Activated CD4-positive, alpha-beta T cell treated with anti-CD3 and anti-CD28 coated beads for 36 hours (primary cell): ENCODE results near the gene ASMTL. TPM values are rescaled to one million over a fixed set of nuclear protein-coding genes. Genes with fewer than 3 reads are reported as not detected.
A peak's percentile ranks its signal among the peaks of the same experiment; 100 is the strongest.

ENCODE experiments used
- ATAC-seq: fragments of 200-7000 bp; cut with Tn5 transposase; one replicate; pipeline ENCODE4 v1.10.0; 2021; ENCODE audit warnings: mild to moderate bottlenecking, moderate library complexity
- CTCF ChIA-PET: fragments of 350-600 bp; sonication (Branson Sonifier 250); formaldehyde crosslinking; loops from one replicate; lab custom pipeline; 2021; ENCODE audit warnings: antibody characterized with exemption; lab: Charles Lee
- POLR2A ChIA-PET: fragments of 350-600 bp; sonication (Branson Sonifier 250); formaldehyde crosslinking; loops from one replicate; lab custom pipeline; 2021; ENCODE audit warnings: antibody characterized with exemption, inconsistent platforms; lab: Charles Lee
- DNase-seq: peaks from one replicate; pipeline ENCODE4 v3.0.0-alpha.2; 2020
- H3K27ac Mint-ChIP-seq: one replicate; pipeline ENCODE4 v1.8.0; 2021; ENCODE audit warnings: mixed read lengths
- H3K27me3 Mint-ChIP-seq: one replicate; pipeline ENCODE4 v1.8.0; 2021; ENCODE audit warnings: mixed read lengths
- H3K36me3 Mint-ChIP-seq: one replicate; pipeline ENCODE4 v1.8.0; 2021; ENCODE audit warnings: low read depth, mixed read lengths
- H3K4me1 Mint-ChIP-seq: one replicate; pipeline ENCODE4 v1.8.0; 2021; ENCODE audit warnings: mixed read lengths
- H3K4me3 Mint-ChIP-seq: one replicate; pipeline ENCODE4 v1.8.0; 2021; ENCODE audit warnings: mild to moderate bottlenecking, moderate library complexity, mixed read lengths
- H3K9me3 Mint-ChIP-seq: one replicate; pipeline ENCODE4 v1.8.0; 2021; ENCODE audit warnings: low read depth, mixed read lengths
- intact Hi-C, 2 experiments: fragments of 100-400 bp; cut with DNase I in 1 of 2; cut with micrococcal nuclease in 1 of 2; formaldehyde crosslinking; loops; one replicate each; pipeline versions ENCODE4 v1.14.2 to v1.15.1; 2022 to 2024; cut with DNase I, micrococcal nuclease
- total RNA-seq, 2 experiments: library from RNA; stranded (reverse); gene quantifications; one replicate each; pipeline ENCODE4 v1.2.3, GENCODE V29; 2021

ASMTL gene
- total RNA-seq, 2 experiments from 2014 or later, result 33.9 to 38.3 TPM

DNA sequence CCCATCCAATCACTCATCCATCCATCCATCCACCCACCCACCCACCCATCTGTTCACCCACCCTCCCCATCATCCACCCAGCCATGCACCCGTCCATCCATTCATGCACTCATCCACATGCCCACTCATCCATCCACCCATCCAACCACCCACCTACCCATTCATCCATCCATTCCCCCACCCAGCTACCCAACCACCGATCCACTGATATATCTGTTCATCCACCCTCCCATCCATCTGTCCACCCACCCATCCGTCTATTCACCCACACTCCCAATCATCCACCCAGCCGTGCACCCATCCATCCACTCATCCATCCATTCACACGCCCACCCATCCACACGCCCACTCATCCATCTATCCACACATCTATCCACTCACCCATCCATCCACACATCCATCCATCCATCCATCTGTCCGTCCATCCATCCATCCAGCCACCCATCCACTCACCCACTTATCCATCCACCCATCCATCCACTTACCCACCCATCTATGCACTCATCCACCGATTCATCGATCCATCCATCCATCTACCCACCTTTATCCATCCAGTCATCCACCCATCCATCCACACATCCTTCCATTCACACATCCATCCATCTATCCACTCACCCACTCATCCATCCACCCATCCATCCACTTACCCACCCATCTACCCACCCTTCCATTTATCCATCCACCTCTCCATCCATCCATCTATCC, 28.4 kb downstream of the ASMTL start:
- ATAC-seq, result no peak
- POLR2A ChIA-PET, result no interaction called here
- H3K4me3 Mint-ChIP-seq, result no peak overlapping the region
- no peaks in the 10 kb centered on the region for H3K27me3 Mint-ChIP-seq
- intact Hi-C loops, result no loop called here
- DNase-seq, result no peak
- H3K4me1 Mint-ChIP-seq, result no peaks in the 10 kb centered on the region
- CTCF ChIA-PET, result no interaction called here
- peaks cover 61% of the 10 kb centered on the region for H3K36me3 Mint-ChIP-seq
- peaks cover 25% of the 10 kb centered on the region for H3K9me3 Mint-ChIP-seq
- no peak overlapping the region for H3K27ac Mint-ChIP-seq

DNA sequence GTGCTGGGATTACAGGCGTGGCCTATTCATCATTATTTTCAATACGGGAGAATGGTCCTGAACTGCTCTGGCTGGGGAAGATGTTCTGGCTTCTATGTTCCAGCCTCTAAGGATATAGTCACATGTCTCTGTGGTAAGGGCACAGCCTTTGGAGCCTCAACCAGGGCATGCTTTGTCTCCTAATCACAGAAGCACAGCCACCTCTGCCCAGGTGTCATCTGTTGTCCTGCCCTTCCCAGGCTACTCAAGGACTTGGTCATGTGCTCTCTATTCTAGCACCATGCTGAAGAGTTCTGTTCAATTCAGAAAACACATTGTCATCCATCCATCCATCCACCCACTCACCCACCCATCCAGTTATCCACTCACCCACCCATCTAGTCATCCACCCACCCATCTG, 29.5 kb downstream of the ASMTL start:
- no peak overlapping the region for H3K4me3 Mint-ChIP-seq
- peaks cover 25% of the 10 kb centered on the region for H3K9me3 Mint-ChIP-seq
- POLR2A ChIA-PET, result no interaction called here
- peaks cover 63% of the 10 kb centered on the region for H3K36me3 Mint-ChIP-seq
- intact Hi-C loops, result no loop called here
- no peaks in the 10 kb centered on the region for H3K4me1 Mint-ChIP-seq
- H3K27me3 Mint-ChIP-seq, result no peaks in the 10 kb centered on the region
- ATAC-seq (no peak), DNase-seq (no peak)
- CTCF ChIA-PET, result no interaction called here
- H3K27ac Mint-ChIP-seq, result no peak overlapping the region

DNA sequence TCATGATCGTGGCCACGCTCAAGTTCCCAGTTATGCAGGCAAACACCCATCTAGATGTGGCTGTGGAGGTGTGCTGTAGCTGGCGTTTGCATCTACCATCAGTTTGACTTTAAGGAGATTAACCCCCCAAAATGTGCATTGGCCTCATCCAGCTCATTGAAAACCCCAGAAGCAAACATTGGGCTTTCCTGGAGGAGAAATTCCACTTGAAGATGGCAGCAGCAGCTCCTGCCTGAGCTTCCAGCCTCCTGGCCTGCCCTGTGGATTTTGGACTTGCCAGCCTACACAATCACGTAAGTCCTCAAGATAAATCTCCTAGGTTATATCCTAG, 30.6 kb downstream of the ASMTL start:
- CTCF ChIA-PET, result no interaction called here
- Mint-ChIP-seq H3K36me3 (peaks cover 63% of the 10 kb centered on the region), H3K4me3 (no peak overlapping the region)

DNA sequence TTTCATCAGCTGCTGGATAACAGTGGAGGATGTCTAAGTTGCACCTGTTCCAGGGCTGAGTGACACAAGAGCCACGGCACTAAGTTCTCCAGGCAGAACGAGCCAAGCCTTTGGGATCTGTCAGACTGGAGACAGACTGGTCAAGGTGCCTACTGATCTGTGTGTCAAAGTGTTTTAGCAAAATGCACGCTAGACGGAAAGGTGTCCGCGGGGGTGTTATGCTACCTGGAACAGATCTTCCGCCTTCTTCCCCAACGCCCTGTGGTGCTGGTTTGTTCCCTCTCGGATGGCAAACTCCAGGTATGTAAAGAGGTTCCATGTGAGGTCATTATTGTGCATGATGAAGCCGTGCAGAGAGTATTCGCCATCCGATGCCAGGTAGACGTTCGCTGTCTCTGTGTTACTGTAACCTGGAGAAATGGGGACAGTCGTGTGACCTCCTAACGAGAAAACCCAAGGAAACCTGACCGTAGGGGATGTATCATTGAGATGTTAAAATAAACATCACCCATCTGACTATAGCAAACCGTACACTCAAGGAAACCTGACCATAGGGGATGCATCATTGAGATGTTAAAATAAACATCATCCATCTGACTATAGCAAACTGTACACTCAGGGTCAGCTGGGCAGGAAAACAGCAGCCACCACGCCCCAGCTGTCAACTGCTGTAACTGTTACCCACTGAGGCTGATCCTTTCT, 31.1 kb downstream of the ASMTL start:
- DNase-seq (no peak), ATAC-seq (no peak)
- peaks cover 63% of the 10 kb centered on the region for H3K36me3 Mint-ChIP-seq
- no peaks in the 10 kb centered on the region for H3K4me1 Mint-ChIP-seq
- intact Hi-C loops, result no loop called here
- H3K9me3 Mint-ChIP-seq, result peaks cover 25% of the 10 kb centered on the region
- ChIA-PET CTCF (no interaction called here), POLR2A (no interaction called here)
- no peak overlapping the region for H3K27ac Mint-ChIP-seq
- no peaks in the 10 kb centered on the region for H3K27me3 Mint-ChIP-seq
- no peak overlapping the region for H3K4me3 Mint-ChIP-seq

More for the DNA sequence above, 30.6 kb downstream of the ASMTL start:
- no peak overlapping the region for H3K27ac Mint-ChIP-seq
- H3K9me3 Mint-ChIP-seq, result peaks cover 25% of the 10 kb centered on the region
- ATAC-seq, result no peak
- no peak for DNase-seq
- POLR2A ChIA-PET, result no interaction called here
- intact Hi-C loops, result no loop called here
- H3K4me1 Mint-ChIP-seq, result no peaks in the 10 kb centered on the region
- no peaks in the 10 kb centered on the region for H3K27me3 Mint-ChIP-seq

DNA sequence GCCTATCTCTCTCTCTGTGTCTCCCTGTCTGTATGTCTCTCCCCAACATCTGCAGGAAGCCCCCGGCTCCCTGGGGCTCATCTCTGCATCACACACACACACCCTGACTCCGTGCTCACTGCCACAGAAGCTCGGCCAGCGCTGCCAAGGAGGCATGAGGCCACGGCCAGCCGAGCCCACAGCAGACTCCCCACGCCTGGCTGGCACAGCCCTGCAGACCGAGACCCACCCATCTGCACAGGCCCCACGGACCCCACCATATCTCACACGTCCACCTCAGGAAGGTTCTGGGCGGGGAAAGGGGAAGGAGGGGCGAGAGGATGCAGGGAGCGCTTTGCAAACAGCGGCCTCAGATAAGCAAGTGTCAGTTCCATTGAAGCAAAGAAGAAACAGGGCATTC, 32.3 kb downstream of the ASMTL start:
- Mint-ChIP-seq H3K9me3 (peaks cover 25% of the 10 kb centered on the region), H3K27ac (no peak overlapping the region), H3K4me3 (no peak overlapping the region), H3K4me1 (no peaks in the 10 kb centered on the region), H3K36me3 (peaks cover 55% of the 10 kb centered on the region), H3K27me3 (no peaks in the 10 kb centered on the region)
- ATAC-seq, result no peak
- DNase-seq, result no peak
- intact Hi-C loops, result no loop called here
- POLR2A ChIA-PET, result no interaction called here
- CTCF ChIA-PET, result no interaction called here

GRCh38 chrX:1419545-1420355, 33.0 kb downstream of the ASMTL start:
- H3K36me3 Mint-ChIP-seq, result peaks cover 50% of the 10 kb centered on the region
- H3K4me3 Mint-ChIP-seq, result no peak overlapping the region
- peak overlapping the region; percentile 23 for H3K27ac Mint-ChIP-seq
- ChIA-PET CTCF (no interaction called here), POLR2A (no interaction called here)
- intact Hi-C loops, result no loop called here
- no peak for DNase-seq
- ATAC-seq, result no peak
- H3K27me3 Mint-ChIP-seq, result no peaks in the 10 kb centered on the region
- no peaks in the 10 kb centered on the region for H3K4me1 Mint-ChIP-seq
- peaks cover 21% of the 10 kb centered on the region for H3K9me3 Mint-ChIP-seq

- Mint-ChIP-seq H3K27me3 (no peaks in the 10 kb centered on the region), H3K4me1 (no peaks in the 10 kb centered on the region), H3K36me3 (peaks cover 46% of the 10 kb centered on the region), H3K4me3 (no peak overlapping the region), H3K27ac (no peak overlapping the region), H3K9me3 (peaks cover 21% of the 10 kb centered on the region)
- intact Hi-C loops, result no loop called here
- CTCF ChIA-PET, result no interaction called here
- ATAC-seq, result no peak
- POLR2A ChIA-PET, result no interaction called here
- no peak for DNase-seq
Observed at GRCh38 chrX:1418901-1419544, 33.7 kb downstream of the ASMTL start.

GRCh38 chrX:1417921-1418771, 34.6 kb downstream of the ASMTL start:
- H3K9me3 Mint-ChIP-seq, result peaks cover 14% of the 10 kb centered on the region
- CTCF ChIA-PET, result no interaction called here
- POLR2A ChIA-PET, result no interaction called here
- ATAC-seq (no peak), DNase-seq (no peak)
- peaks cover 45% of the 10 kb centered on the region for H3K36me3 Mint-ChIP-seq
- no peaks in the 10 kb centered on the region for H3K4me1 Mint-ChIP-seq
- intact Hi-C loops, result no loop called here
- no peak overlapping the region for H3K4me3 Mint-ChIP-seq
- no peaks in the 10 kb centered on the region for H3K27me3 Mint-ChIP-seq
- no peak overlapping the region for H3K27ac Mint-ChIP-seq

DNA sequence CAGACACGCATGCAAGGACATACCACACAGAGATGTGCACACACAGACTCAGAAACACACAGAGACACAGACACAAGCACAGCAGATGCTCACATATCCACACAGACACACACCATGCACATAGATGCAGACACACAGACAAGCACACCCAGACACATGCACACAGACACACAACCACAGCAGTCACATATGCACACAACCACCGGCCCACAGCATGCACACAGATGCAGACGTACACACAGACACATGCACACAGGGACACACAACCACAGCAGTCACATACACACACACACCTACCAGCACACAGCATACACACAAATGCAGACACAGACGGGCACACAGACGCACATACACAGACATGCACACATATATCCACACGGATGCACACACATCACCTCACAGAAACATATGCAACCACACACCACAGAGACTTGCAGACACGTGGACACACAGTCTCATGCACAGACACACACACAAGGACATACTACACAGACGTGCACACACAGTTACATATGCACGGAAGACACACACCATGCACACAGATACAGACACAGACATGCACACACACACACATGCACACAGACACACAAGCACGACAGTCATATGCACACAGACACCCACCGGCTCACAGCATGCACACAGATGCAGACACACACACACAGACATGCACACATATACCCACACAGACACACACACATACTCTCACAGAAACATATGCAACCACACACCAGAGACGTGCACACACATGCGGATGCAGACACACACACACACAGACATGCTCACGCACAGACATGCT, 35.5 kb downstream of the ASMTL start:
- Mint-ChIP-seq H3K27me3 (no peaks in the 10 kb centered on the region), H3K9me3 (peaks cover 9% of the 10 kb centered on the region), H3K27ac (no peak overlapping the region), H3K36me3 (peaks cover 43% of the 10 kb centered on the region), H3K4me1 (no peaks in the 10 kb centered on the region), H3K4me3 (no peak overlapping the region)
- CTCF ChIA-PET, result no interaction called here
- POLR2A ChIA-PET, result no interaction called here
- intact Hi-C loops, result no loop called here
- DNase-seq, result no peak
- ATAC-seq, result no peak

DNA sequence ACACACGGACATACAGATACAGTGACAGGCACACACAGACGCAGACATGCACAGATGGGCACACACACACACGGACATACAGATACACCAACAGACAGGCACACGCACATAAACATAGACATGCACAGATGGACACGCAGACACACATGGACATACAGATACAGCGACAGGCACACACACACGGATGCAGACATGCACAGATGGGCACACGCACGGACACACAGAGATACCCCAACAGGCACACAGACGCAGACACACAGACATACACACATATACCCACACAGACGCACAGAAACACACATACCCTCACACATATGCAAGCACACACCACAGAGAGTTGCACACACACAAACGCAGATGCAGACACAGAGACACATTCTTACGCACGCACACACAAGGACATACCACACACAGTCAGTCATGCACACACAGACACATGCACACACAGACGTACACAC, 36.4 kb downstream of the ASMTL start:
- Mint-ChIP-seq H3K4me1 (no peaks in the 10 kb centered on the region), H3K36me3 (peaks cover 41% of the 10 kb centered on the region), H3K4me3 (no peak overlapping the region), H3K27me3 (no peaks in the 10 kb centered on the region), H3K9me3 (peaks cover 3% of the 10 kb centered on the region), H3K27ac (no peak overlapping the region)
- no peak for ATAC-seq
- ChIA-PET CTCF (no interaction called here), POLR2A (no interaction called here)
- DNase-seq, result no peak
- intact Hi-C loops, result no loop called here
